SK-N-SH (cell line): Measurements from ENCODE around the gene SH2D3A.
"Not testable (repeated sequence)": the region's sequence is repeated elsewhere in the genome, so short reads cannot be mapped to it uniquely, and the experiment has no call there.

Source experiments
- CTCF ChIP-seq: fragments of 200-600 bp; sonication (generic); IDR thresholded peaks from 2 replicates; pipeline ENCODE4 v1.6.1; 2017; ENCODE audit warnings: antibody characterized with exemption, mild to moderate bottlenecking, moderate library complexity
- EP300 ChIP-seq, 2 experiments: IDR thresholded peaks; 2 replicates each; pipeline versions ENCODE4 v1.4.0 to v1.6.1; 2012; ENCODE audit warnings: borderline replicate concordance in 1 of 2, low read depth in 1 of 2, low read length in 1 of 2
- GATA2 ChIP-seq: sonication (generic); formaldehyde crosslinking; IDR thresholded peaks from 2 replicates; pipeline ENCODE4 v1.5.0; 2020; ENCODE audit warnings: mild to moderate bottlenecking, missing genetic modification reagents
- POLR2AphosphoS5 ChIP-seq: IDR thresholded peaks from 2 replicates; pipeline ENCODE4 v1.6.1; 2012; ENCODE audit warnings: low read depth, low read length
- REST ChIP-seq: IDR thresholded peaks from 2 replicates; pipeline ENCODE4 v1.6.1; 2012; ENCODE audit warnings: mild to moderate bottlenecking, low read depth, low read length, moderate library complexity
- RXRA ChIP-seq: IDR thresholded peaks from 2 replicates; pipeline ENCODE4 v1.4.0; 2012; ENCODE audit warnings: low read depth, mild to moderate bottlenecking, borderline replicate concordance
- TCF12 ChIP-seq: IDR thresholded peaks from 2 replicates; pipeline ENCODE4 v1.4.0; 2012
- TEAD4 ChIP-seq: IDR thresholded peaks from 2 replicates; pipeline ENCODE4 v1.4.0; 2012; ENCODE audit warnings: mild to moderate bottlenecking, borderline replicate concordance; ENCODE audit not compliant: insufficient read depth
- ZBTB33 ChIP-seq: IDR thresholded peaks from 2 replicates; pipeline ENCODE4 v1.4.0; 2012; ENCODE audit warnings: low read depth, borderline replicate concordance

- not testable (repeated sequence) for TF ChIP-seq CTCF; TEAD4; REST; GATA2 (CRISPR knock-in tag); EP300 (IDR thresholded peaks at IDR 0.05; ENCODE audit: borderline replicate concordance in 1 of 2, low read depth in 1 of 2, low read length in 1 of 2); TCF12; POLR2AphosphoS5; ZBTB33; RXRA
These were observed 18.7 kb downstream of the SH2D3A start for GRCh38 chr19:6748543-6748942.
